OCI-LY3 (cell line): ENCODE results near the gene ZNF487.
A peak's percentile ranks its signal among the peaks of the same experiment; 100 is the strongest.
"Not testable (repeated sequence)": the region's sequence is repeated elsewhere in the genome, so short reads cannot be mapped to it uniquely, and the experiment has no call there.

Experiments used
- H2AFZ ChIP-seq: fragments of 200-600, 300-600 bp; shearing (Covaris generic); 2 replicates; pipeline ENCODE4 v1.6.0; 2014; ENCODE audit warnings: antibody characterized with exemption, low read depth, low read length
- H3K27ac ChIP-seq: fragments of 200-600, 300-600 bp; sonication (generic); 2 replicates; pipeline ENCODE4 v1.5.1; 2014; ENCODE audit warnings: mild to moderate bottlenecking, low read length, moderate library complexity, mixed read lengths
- H3K27me3 ChIP-seq: fragments of 200-600, 300-600 bp; sonication (generic); 2 replicates; pipeline ENCODE4 v1.6.1; 2014; ENCODE audit warnings: low read depth, low read length, mixed read lengths
- H3K36me3 ChIP-seq: fragments of 200-600, 300-600 bp; sonication (generic); replicated peaks from 2 replicates; pipeline ENCODE3; 2014; ENCODE audit warnings: low read depth, low read length, mixed read lengths
- H3K4me1 ChIP-seq: fragments of 300-600, 200-600 bp; sonication (generic); 2 replicates; pipeline ENCODE4 v1.6.1; 2014; ENCODE audit warnings: low read length, mixed read lengths
- H3K4me2 ChIP-seq: fragments of 200-600, 300-600 bp; sonication (generic); 2 replicates; pipeline ENCODE4 v1.6.1; 2014; ENCODE audit warnings: low read length, mixed read lengths
- H3K4me3 ChIP-seq: fragments of 300-600, 200-600 bp; sonication (generic); 2 replicates; pipeline ENCODE4 v1.5.1; 2014; ENCODE audit warnings: antibody characterized with exemption, mild to moderate bottlenecking, low read length, moderate library complexity
- H3K79me2 ChIP-seq: fragments of 300-600, 200-600 bp; shearing (Covaris generic); 2 replicates; pipeline ENCODE4 v1.6.1; 2014; ENCODE audit warnings: mild to moderate bottlenecking, low read length, mixed read lengths
- H3K9ac ChIP-seq: fragments of 300-600, 200-600 bp; shearing (Covaris generic); 2 replicates; pipeline ENCODE4 v1.6.0; 2014; ENCODE audit warnings: mild to moderate bottlenecking, low read length, moderate library complexity
- H3K9me3 ChIP-seq: fragments of 200-600, 300-600 bp; shearing (Covaris generic); 2 replicates; pipeline ENCODE4 v1.6.1; 2014; ENCODE audit warnings: low read length, mixed read lengths; ENCODE audit not compliant: insufficient read depth
- H4K20me1 ChIP-seq: fragments of 200-600, 300-600 bp; sonication (generic); 2 replicates; pipeline ENCODE4 v1.6.1; 2016; ENCODE audit warnings: low read length, mixed read lengths; ENCODE audit not compliant: insufficient read depth
- EZH2phosphoT487 ChIP-seq: fragments of 200-600 bp; shearing (Covaris generic); IDR thresholded peaks from 2 replicates; pipeline ENCODE4 v1.6.1; 2018; ENCODE audit warnings: antibody characterized with exemption, mixed run types, low read depth
- TF ChIP-seq, protein P1 (sequence below): fragments of 200-600, 300-600 bp; sonication (generic); IDR thresholded peaks from 2 replicates; pipeline ENCODE4 v1.5.1; 2014; ENCODE audit warnings: antibody characterized with exemption, low read length, low read depth

Gene ZNF487

GRCh38 chr10:43444897-43445466 is 8.1 kb downstream of the ZNF487 start:
- no peak overlapping the region for H3K4me3 ChIP-seq
- H3K27me3 ChIP-seq: no peaks in the 10 kb centered on the region
- H3K9ac ChIP-seq: no peak overlapping the region
- no peaks in the 10 kb centered on the region for H3K79me2 ChIP-seq
- no peaks in the 10 kb centered on the region for H3K9me3 ChIP-seq
- no peak overlapping the region for H3K4me2 ChIP-seq
- TF ChIP-seq, protein P1, sequence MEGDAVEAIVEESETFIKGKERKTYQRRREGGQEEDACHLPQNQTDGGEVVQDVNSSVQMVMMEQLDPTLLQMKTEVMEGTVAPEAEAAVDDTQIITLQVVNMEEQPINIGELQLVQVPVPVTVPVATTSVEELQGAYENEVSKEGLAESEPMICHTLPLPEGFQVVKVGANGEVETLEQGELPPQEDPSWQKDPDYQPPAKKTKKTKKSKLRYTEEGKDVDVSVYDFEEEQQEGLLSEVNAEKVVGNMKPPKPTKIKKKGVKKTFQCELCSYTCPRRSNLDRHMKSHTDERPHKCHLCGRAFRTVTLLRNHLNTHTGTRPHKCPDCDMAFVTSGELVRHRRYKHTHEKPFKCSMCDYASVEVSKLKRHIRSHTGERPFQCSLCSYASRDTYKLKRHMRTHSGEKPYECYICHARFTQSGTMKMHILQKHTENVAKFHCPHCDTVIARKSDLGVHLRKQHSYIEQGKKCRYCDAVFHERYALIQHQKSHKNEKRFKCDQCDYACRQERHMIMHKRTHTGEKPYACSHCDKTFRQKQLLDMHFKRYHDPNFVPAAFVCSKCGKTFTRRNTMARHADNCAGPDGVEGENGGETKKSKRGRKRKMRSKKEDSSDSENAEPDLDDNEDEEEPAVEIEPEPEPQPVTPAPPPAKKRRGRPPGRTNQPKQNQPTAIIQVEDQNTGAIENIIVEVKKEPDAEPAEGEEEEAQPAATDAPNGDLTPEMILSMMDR: no peak
- no peak for TF ChIP-seq EZH2phosphoT487
- H2AFZ ChIP-seq: no peak overlapping the region
- no peaks in the 10 kb centered on the region for H3K36me3 ChIP-seq
- H3K27ac ChIP-seq: no peak overlapping the region
- no peaks in the 10 kb centered on the region for H3K4me1 ChIP-seq
- no peaks in the 10 kb centered on the region for H4K20me1 ChIP-seq

DNA sequence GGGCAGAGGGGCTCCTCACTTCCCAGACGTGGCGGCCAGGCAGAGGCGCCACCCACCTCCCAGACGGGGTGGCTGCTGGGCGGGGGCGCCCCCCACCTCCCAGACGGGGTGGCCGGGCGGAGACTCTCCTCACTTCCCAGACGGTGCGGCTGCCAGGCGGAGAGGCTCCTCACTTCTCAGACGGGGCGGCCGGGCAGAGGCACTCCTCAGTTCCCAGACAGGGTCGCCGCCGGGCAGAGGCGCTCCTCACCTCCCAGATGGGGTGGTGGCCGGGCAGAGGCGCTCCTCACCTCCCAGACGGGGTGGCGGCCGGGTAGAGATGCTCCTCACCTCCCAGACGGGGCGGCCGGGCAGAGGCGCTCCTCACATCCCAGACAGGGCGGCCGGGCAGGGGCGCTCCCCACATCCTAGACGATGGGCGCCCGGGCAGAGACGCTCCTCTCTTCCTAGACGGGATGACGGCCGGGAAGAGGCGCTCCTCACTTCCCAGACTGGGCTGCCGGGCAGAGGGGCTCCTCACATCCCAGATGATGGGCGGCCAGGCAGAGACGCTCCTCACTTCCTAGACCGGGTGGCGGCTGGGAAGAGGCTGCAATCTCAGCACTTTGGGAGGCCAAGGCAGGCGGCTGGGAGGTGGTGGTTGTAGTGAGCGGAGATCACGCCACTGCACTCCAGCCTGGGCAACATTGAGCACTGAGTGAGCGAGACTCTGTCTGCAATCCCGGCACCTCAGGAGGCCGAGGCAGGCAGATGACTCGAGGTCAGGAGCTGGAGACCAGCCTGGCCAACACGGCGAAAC is 9.5 kb downstream of the ZNF487 start:
- H3K79me2 ChIP-seq, H3K9ac ChIP-seq, H3K4me2 ChIP-seq, H3K36me3 ChIP-seq, H3K4me3 ChIP-seq, H3K27me3 ChIP-seq, H2AFZ ChIP-seq, H3K4me1 ChIP-seq, H3K9me3 ChIP-seq, H3K27ac ChIP-seq, H4K20me1 ChIP-seq: not testable (repeated sequence)

DNA sequence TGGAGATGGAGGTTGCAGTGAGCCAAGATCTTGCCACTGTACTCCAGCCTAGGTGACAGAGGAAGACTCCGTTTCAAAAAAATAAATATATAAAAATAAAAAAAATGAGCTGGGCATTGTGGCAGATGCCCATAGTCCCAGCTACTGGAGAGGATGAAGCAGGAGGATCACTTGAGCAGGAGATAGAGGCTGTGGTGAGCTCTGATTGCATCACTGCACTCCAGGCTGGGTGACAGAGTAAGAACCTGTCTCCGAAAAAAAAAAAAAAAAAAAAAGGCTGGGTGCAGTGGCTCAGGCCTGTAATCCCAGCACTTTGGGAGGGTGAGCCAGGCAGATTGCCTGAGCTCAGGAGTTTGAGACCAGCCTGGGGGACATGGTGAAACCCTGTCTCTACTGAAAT is 11.8 kb downstream of the ZNF487 start:
- no peaks in the 10 kb centered on the region for H3K79me2 ChIP-seq
- H3K4me3 ChIP-seq: no peak overlapping the region
- H3K4me2 ChIP-seq: no peak overlapping the region
- H3K9ac ChIP-seq: no peak overlapping the region
- H3K27me3 ChIP-seq: no peaks in the 10 kb centered on the region
- H2AFZ ChIP-seq: no peak overlapping the region
- H3K27ac ChIP-seq: no peak overlapping the region
- TF ChIP-seq, protein P1: no peak
- TF ChIP-seq EZH2phosphoT487: no peak
- H4K20me1 ChIP-seq: no peaks in the 10 kb centered on the region
- H3K9me3 ChIP-seq: no peaks in the 10 kb centered on the region; the same call in 1 of the 2 replicates
- no peaks in the 10 kb centered on the region for H3K36me3 ChIP-seq
- peaks cover 17% of the 10 kb centered on the region for H3K4me1 ChIP-seq

- H3K27ac ChIP-seq: peak overlapping the region; percentile 61
- no peak for TF ChIP-seq EZH2phosphoT487
- TF ChIP-seq, protein P1: no peak
- no peaks in the 10 kb centered on the region for H3K27me3 ChIP-seq
- no peaks in the 10 kb centered on the region for H4K20me1 ChIP-seq
- peak overlapping the region; percentile 22; the same call in 1 of the 2 replicates for H3K9ac ChIP-seq
- H3K4me2 ChIP-seq: peak overlapping the region; percentile 65
- H3K36me3 ChIP-seq: no peaks in the 10 kb centered on the region
- no peaks in the 10 kb centered on the region; the same call in 1 of the 2 replicates for H3K9me3 ChIP-seq
- H2AFZ ChIP-seq: peak overlapping the region; percentile 60; the same call in 1 of the 2 replicates
- peaks cover 10% of the 10 kb centered on the region for H3K79me2 ChIP-seq
- peaks cover 29% of the 10 kb centered on the region for H3K4me1 ChIP-seq
- no peak overlapping the region for H3K4me3 ChIP-seq
Measured at GRCh38 chr10:43452356-43452914, 15.5 kb downstream of the ZNF487 start.
